ENCODE data around the gene PTPRCAP.

GRCh38 chr11:67438158-67438902 lies 848 bp upstream of the PTPRCAP start:
- TF ChIP-seq EP300 (IDR thresholded peaks at IDR 0.05) (no peak), POLR2A (IDR thresholded peaks at IDR 0.05) (no peak), POLR2AphosphoS5 (IDR thresholded peaks at IDR 0.05) (no peak)
- TF ChIP-seq, protein P1, sequence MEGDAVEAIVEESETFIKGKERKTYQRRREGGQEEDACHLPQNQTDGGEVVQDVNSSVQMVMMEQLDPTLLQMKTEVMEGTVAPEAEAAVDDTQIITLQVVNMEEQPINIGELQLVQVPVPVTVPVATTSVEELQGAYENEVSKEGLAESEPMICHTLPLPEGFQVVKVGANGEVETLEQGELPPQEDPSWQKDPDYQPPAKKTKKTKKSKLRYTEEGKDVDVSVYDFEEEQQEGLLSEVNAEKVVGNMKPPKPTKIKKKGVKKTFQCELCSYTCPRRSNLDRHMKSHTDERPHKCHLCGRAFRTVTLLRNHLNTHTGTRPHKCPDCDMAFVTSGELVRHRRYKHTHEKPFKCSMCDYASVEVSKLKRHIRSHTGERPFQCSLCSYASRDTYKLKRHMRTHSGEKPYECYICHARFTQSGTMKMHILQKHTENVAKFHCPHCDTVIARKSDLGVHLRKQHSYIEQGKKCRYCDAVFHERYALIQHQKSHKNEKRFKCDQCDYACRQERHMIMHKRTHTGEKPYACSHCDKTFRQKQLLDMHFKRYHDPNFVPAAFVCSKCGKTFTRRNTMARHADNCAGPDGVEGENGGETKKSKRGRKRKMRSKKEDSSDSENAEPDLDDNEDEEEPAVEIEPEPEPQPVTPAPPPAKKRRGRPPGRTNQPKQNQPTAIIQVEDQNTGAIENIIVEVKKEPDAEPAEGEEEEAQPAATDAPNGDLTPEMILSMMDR (IDR thresholded peaks at IDR 0.05), result no peak
